ENCODE data around the gene CREB3L2. TPM values are rescaled to one million over a fixed set of nuclear protein-coding genes. Genes with fewer than 3 reads are reported as not detected.
"Not testable (repeated sequence)": the region's sequence is repeated elsewhere in the genome, so short reads cannot be mapped to it uniquely, and the experiment has no call there.

CREB3L2 gene
- total RNA-seq, 4 donors from 2014 or later, result 7.9 to 19.1 (median 11.7) TPM

DNA sequence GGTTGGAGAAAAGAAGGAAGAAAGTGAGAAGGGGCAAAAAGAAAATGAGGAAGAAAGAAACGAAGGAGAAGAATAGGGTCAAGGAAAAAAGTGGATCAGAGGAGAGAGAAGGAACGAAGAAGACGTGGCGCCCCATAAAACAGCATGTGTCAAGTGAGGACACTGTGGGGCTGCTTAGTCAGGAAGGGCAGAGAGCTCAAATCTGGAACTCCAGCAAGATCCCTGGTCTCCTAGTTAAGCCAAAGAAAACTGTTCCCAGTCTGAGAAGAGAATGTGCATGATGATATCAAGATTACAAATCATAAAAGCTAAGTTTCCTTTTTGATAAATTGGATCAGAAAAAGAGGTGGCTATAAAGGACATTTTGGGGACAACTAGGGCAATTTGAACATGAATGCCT is 33.0 kb downstream of the CREB3L2 start:
- intact Hi-C loops (cut with DNase I; ENCODE audit: low total_unique reads), result no loop called here
- 67 to 75% methylated on average over 4 of the region's 4 CpGs for WGBS, 2 donors
- H3K4me3 ChIP-seq (ENCODE audit: low read depth, poor library complexity, severe bottlenecking), result no peak overlapping the region
- no peak for DNase-seq (ENCODE audit: low spot score in 2 of 2)
- no peak for TF ChIP-seq POLR2A (IDR thresholded peaks at IDR 0.05)
- TF ChIP-seq, protein P1, sequence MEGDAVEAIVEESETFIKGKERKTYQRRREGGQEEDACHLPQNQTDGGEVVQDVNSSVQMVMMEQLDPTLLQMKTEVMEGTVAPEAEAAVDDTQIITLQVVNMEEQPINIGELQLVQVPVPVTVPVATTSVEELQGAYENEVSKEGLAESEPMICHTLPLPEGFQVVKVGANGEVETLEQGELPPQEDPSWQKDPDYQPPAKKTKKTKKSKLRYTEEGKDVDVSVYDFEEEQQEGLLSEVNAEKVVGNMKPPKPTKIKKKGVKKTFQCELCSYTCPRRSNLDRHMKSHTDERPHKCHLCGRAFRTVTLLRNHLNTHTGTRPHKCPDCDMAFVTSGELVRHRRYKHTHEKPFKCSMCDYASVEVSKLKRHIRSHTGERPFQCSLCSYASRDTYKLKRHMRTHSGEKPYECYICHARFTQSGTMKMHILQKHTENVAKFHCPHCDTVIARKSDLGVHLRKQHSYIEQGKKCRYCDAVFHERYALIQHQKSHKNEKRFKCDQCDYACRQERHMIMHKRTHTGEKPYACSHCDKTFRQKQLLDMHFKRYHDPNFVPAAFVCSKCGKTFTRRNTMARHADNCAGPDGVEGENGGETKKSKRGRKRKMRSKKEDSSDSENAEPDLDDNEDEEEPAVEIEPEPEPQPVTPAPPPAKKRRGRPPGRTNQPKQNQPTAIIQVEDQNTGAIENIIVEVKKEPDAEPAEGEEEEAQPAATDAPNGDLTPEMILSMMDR (IDR thresholded peaks at IDR 0.05), result no peak

DNA sequence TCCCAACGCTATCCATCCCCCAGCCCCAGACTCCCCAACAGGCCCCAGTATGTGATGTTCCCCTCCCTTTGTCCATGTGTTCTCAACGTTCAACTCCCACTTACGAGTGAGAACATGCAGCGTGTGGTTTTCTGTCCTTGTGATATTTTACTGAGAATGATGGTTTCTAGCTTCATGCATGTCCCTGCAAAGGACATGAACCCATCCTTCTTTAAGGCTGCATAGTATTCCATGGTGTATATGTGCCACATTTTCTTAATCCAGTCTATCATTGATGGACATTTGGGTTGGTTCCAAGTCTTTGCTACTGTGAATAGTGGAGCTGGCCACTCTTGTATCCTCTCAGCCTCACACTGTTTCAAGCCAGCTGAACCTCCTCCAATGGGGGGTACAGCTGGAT is 33.5 kb downstream of the CREB3L2 start:
- H3K4me3 ChIP-seq (ENCODE audit: low read depth, poor library complexity, severe bottlenecking); intact Hi-C loops (cut with DNase I; ENCODE audit: low total_unique reads); DNase-seq (ENCODE audit: low spot score in 2 of 2): not testable (repeated sequence)
- 95% methylated on average over 4 of the region's 4 CpGs for WGBS, 2 donors

DNA sequence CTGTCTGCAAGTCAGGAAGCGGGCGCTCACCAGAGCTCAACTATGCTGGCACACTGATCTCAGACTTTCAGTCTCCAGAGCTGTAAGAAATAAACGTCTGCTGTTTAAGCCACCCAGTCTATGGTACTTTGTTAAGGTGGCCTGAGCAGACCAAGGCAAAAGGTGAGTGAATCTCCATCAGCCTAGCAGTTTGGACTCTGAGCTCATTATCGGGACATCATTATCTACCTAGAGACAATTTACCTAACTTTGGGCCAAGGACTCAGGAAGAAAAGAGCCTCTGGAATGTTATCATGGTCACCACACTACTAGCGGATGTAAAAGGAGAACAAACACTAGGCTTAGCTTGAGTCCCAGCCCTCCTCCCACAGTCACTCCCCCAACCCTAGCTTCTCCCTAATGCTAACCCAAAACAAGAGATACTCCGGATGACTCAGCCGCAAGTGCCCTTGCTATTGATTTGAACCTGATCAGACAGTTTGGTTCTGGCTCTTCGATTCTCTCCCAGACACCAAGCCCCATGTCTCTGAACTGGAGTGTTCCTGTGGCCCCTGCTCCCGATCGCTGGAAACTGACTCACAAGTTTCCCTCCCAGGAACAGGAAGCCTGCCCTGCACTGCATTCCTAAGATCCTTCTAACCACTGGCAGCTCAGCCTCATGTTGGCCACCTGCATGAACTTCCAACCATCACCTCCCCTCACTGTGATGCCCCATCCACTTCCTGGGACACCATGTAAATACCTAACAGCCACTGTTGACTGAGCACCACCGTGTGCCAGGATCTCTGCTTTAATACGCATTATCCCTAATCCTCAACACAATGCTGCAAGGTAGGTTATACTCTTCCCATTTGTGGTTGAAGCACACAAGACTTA is 34.5 kb downstream of the CREB3L2 start:
- H3K4me3 ChIP-seq (ENCODE audit: low read depth, poor library complexity, severe bottlenecking), result no peak overlapping the region

DNA sequence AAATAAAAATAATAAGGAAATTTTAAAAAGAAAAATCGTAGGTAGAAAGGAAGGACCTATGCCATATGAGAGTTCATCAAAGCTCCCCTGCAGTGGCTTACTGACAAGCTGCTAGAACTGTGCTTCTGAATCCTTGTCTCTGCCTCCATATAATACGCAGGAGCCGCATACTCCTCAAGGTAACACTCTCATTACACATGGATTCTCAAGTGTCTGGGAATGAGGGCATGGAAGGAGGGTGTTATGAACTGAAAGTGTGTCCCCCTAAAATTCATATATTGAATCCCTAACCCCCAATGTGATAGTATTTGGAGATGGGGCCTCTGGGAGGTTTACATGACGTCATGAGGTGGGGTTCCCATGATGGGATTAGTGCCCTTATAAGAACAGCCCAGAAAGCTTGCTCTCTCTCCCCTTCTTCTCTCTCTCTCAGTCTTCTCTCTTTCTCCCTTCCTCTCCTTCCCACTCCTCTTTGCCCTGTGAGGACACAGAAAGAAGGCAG is 35.2 kb downstream of the CREB3L2 start:
- 73 to 76% methylated on average over 4 of the region's 4 CpGs for WGBS, 2 donors
- DNase-seq (ENCODE audit: low spot score in 2 of 2), result no peak
- intact Hi-C loops (cut with DNase I; ENCODE audit: low total_unique reads), result no loop called here
- no peak overlapping the region for H3K4me3 ChIP-seq (ENCODE audit: low read depth, poor library complexity, severe bottlenecking)
- TF ChIP-seq POLR2A (IDR thresholded peaks at IDR 0.05), result no peak
- TF ChIP-seq, protein P1 (IDR thresholded peaks at IDR 0.05), result no peak

More for the DNA sequence above, 34.5 kb downstream of the CREB3L2 start:
- WGBS, 2 donors, result 75 to 78% methylated on average over 12 of the region's 12 CpGs
- no peak for DNase-seq (ENCODE audit: low spot score in 2 of 2)
- intact Hi-C loops (cut with DNase I; ENCODE audit: low total_unique reads), result no loop called here
- TF ChIP-seq POLR2A (IDR thresholded peaks at IDR 0.05), result no peak
- TF ChIP-seq, protein P1 (IDR thresholded peaks at IDR 0.05), result no peak

DNA sequence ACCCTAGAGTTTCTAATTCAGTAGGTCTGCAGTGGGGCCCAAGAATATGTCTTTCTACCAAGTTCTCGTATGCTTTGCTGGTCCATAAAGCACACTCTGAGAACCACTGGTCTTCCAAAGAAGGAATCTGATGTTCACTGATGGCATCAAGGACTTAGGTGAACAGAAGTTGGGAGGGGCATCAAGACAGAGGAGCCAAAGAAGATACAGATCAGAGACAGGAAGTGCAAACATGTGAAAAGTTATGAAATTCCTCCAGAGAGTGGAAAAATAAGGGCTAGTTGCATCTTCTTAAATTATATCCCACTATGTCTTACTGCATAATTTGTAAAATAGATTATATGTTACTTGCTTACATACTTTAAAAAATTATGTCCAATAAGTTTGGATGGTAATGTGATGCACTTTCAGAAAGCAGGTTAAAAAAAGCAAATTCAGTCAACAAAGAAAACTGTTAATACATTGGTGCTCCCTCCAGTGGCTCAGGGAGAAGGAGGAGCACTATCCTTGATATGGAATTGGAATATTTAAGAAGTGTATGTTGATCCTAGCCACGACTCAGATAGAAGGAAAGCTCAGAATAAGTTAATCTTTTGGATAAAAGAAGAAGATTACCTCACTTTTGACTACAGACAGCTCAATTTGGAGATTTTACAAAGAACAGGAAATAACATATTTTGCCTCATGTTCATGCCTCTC is 35.8 kb downstream of the CREB3L2 start:
- TF ChIP-seq POLR2A (IDR thresholded peaks at IDR 0.05), result no peak
- TF ChIP-seq, protein P1 (IDR thresholded peaks at IDR 0.05), result no peak
- no peak overlapping the region for H3K4me3 ChIP-seq (ENCODE audit: low read depth, poor library complexity, severe bottlenecking)
- WGBS, 2 donors, result 59 to 70% methylated on average over 2 of the region's 2 CpGs
- intact Hi-C loops (cut with DNase I; ENCODE audit: low total_unique reads), result no loop called here
- no peak for DNase-seq (ENCODE audit: low spot score in 2 of 2)

Measured in lower leg skin (tissue), 4 donors.